OCI-LY3 (cell line): ENCODE results near the gene STK32C.
"Not testable (repeated sequence)": the region's sequence is repeated elsewhere in the genome, so short reads cannot be mapped to it uniquely, and the experiment has no call there.

Experiments used
- H2AFZ ChIP-seq: fragments of 200-600, 300-600 bp; shearing (Covaris generic); 2 replicates; pipeline ENCODE4 v1.6.0; 2014; ENCODE audit warnings: antibody characterized with exemption, low read depth, low read length
- H3K27ac ChIP-seq: fragments of 200-600, 300-600 bp; sonication (generic); 2 replicates; pipeline ENCODE4 v1.5.1; 2014; ENCODE audit warnings: mild to moderate bottlenecking, low read length, moderate library complexity, mixed read lengths
- H3K27me3 ChIP-seq: fragments of 200-600, 300-600 bp; sonication (generic); 2 replicates; pipeline ENCODE4 v1.6.1; 2014; ENCODE audit warnings: low read depth, low read length, mixed read lengths
- H3K36me3 ChIP-seq: fragments of 200-600, 300-600 bp; sonication (generic); replicated peaks from 2 replicates; pipeline ENCODE3; 2014; ENCODE audit warnings: low read depth, low read length, mixed read lengths
- H3K4me1 ChIP-seq: fragments of 300-600, 200-600 bp; sonication (generic); 2 replicates; pipeline ENCODE4 v1.6.1; 2014; ENCODE audit warnings: low read length, mixed read lengths
- H3K4me2 ChIP-seq: fragments of 200-600, 300-600 bp; sonication (generic); 2 replicates; pipeline ENCODE4 v1.6.1; 2014; ENCODE audit warnings: low read length, mixed read lengths
- H3K4me3 ChIP-seq: fragments of 300-600, 200-600 bp; sonication (generic); 2 replicates; pipeline ENCODE4 v1.5.1; 2014; ENCODE audit warnings: antibody characterized with exemption, mild to moderate bottlenecking, low read length, moderate library complexity
- H3K79me2 ChIP-seq: fragments of 300-600, 200-600 bp; shearing (Covaris generic); 2 replicates; pipeline ENCODE4 v1.6.1; 2014; ENCODE audit warnings: mild to moderate bottlenecking, low read length, mixed read lengths
- H3K9ac ChIP-seq: fragments of 300-600, 200-600 bp; shearing (Covaris generic); 2 replicates; pipeline ENCODE4 v1.6.0; 2014; ENCODE audit warnings: mild to moderate bottlenecking, low read length, moderate library complexity
- H3K9me3 ChIP-seq: fragments of 200-600, 300-600 bp; shearing (Covaris generic); 2 replicates; pipeline ENCODE4 v1.6.1; 2014; ENCODE audit warnings: low read length, mixed read lengths; ENCODE audit not compliant: insufficient read depth
- H4K20me1 ChIP-seq: fragments of 200-600, 300-600 bp; sonication (generic); 2 replicates; pipeline ENCODE4 v1.6.1; 2016; ENCODE audit warnings: low read length, mixed read lengths; ENCODE audit not compliant: insufficient read depth
- EZH2phosphoT487 ChIP-seq: fragments of 200-600 bp; shearing (Covaris generic); IDR thresholded peaks from 2 replicates; pipeline ENCODE4 v1.6.1; 2018; ENCODE audit warnings: antibody characterized with exemption, mixed run types, low read depth
- TF ChIP-seq, protein P1 (sequence below): fragments of 200-600, 300-600 bp; sonication (generic); IDR thresholded peaks from 2 replicates; pipeline ENCODE4 v1.5.1; 2014; ENCODE audit warnings: antibody characterized with exemption, low read length, low read depth

The STK32C gene

DNA sequence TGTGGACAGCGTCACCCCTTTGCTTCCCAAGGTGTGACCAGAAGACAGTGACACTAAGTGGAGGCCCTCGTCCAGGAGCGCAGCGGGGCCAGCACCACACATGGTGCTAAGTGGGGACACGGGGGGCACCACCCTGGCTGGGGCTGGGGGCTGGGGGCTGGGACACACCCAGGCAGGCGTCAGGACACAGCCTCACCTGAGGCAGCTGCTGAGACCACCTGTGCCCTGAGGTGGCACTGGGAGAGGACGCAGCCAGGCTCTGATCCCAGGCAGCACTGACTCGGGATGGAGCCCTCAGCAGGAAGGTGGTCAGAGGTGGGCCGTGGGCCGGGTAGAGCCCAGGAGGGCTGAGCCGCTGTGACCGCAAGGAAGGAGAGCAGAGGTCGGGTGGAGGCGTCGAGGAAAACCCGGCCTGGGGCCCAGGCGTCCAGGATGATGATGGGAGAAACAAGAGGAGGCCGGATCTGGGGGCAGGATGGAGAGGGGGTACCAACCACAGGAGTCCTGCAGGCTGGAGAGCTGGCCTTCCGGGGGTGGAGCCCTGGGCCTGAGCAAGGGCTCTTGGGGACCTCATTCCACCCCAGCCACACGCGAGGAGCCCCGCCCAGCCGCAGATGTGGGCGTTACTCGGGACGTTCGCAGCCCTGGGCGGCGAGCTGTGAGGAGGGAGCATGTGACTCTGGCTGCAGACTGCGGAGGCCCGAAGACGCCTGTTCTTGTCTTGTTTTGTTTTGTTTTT lies 46.8 kb upstream of the STK32C start:
- Histone ChIP-seq H3K9ac (no peak overlapping the region), H3K4me1 (no peaks in the 10 kb centered on the region), H3K27me3 (no peaks in the 10 kb centered on the region), H3K9me3 (no peaks in the 10 kb centered on the region), H3K79me2 (no peaks in the 10 kb centered on the region), H2AFZ (no peak overlapping the region), H4K20me1 (no peaks in the 10 kb centered on the region), H3K27ac (no peak overlapping the region), H3K4me2 (no peak overlapping the region), H3K36me3 (no peaks in the 10 kb centered on the region), H3K4me3 (no peak overlapping the region)
- TF ChIP-seq, protein P1, sequence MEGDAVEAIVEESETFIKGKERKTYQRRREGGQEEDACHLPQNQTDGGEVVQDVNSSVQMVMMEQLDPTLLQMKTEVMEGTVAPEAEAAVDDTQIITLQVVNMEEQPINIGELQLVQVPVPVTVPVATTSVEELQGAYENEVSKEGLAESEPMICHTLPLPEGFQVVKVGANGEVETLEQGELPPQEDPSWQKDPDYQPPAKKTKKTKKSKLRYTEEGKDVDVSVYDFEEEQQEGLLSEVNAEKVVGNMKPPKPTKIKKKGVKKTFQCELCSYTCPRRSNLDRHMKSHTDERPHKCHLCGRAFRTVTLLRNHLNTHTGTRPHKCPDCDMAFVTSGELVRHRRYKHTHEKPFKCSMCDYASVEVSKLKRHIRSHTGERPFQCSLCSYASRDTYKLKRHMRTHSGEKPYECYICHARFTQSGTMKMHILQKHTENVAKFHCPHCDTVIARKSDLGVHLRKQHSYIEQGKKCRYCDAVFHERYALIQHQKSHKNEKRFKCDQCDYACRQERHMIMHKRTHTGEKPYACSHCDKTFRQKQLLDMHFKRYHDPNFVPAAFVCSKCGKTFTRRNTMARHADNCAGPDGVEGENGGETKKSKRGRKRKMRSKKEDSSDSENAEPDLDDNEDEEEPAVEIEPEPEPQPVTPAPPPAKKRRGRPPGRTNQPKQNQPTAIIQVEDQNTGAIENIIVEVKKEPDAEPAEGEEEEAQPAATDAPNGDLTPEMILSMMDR = no peak
- no peak for TF ChIP-seq EZH2phosphoT487

DNA sequence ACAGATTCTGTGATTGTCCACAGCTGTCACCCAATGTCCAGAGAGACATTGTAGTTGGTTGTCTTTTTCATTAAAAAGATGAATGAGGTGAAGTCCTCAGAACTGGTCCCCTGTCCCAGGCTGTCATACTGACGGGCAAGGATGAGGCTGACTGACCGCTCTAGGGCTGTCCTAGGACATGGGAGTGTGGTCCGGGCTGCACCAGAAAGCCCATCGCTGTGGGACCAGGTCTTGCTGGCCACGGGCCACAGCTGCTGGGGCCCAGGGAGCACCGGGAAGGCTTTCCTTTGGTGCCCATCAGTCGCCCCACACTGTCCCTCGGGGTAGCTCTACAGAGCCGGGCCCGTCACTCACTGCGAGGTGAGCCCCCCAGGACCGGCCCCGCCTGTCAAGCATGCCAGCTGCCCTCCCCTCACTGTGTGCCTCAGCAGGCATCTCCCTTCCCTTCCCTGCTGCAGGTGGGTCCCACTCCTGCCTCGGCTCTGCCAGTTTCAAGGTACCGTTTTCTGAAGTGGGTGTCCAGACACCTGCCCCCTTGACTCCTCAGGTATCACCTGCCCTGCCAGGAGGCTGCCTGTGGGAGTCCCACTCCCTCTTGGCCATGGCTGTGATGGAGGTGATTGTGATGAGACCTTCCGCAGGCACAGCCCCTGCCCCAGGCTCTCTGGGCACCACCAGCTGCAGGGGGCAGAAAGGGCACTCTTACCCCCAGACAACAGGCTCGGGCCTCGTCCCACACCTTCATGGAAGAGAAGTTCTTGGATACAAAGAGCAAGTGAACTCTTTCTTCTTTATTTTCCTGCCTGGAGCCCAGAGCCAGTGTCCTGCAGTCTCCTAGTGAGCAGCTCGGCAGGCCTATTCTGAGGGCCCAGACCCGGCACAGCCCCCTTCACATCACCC lies 46.0 kb upstream of the STK32C start:
- no peaks in the 10 kb centered on the region for H3K36me3 ChIP-seq
- no peaks in the 10 kb centered on the region for H3K79me2 ChIP-seq
- H3K9ac ChIP-seq = no peak overlapping the region
- no peak overlapping the region for H2AFZ ChIP-seq
- no peak overlapping the region for H3K27ac ChIP-seq
- TF ChIP-seq, protein P1 = no peak
- TF ChIP-seq EZH2phosphoT487 = no peak
- H4K20me1 ChIP-seq = no peaks in the 10 kb centered on the region
- H3K27me3 ChIP-seq = no peaks in the 10 kb centered on the region
- no peaks in the 10 kb centered on the region for H3K9me3 ChIP-seq
- H3K4me1 ChIP-seq = no peaks in the 10 kb centered on the region
- H3K4me3 ChIP-seq = no peak overlapping the region
- H3K4me2 ChIP-seq = no peak overlapping the region

DNA sequence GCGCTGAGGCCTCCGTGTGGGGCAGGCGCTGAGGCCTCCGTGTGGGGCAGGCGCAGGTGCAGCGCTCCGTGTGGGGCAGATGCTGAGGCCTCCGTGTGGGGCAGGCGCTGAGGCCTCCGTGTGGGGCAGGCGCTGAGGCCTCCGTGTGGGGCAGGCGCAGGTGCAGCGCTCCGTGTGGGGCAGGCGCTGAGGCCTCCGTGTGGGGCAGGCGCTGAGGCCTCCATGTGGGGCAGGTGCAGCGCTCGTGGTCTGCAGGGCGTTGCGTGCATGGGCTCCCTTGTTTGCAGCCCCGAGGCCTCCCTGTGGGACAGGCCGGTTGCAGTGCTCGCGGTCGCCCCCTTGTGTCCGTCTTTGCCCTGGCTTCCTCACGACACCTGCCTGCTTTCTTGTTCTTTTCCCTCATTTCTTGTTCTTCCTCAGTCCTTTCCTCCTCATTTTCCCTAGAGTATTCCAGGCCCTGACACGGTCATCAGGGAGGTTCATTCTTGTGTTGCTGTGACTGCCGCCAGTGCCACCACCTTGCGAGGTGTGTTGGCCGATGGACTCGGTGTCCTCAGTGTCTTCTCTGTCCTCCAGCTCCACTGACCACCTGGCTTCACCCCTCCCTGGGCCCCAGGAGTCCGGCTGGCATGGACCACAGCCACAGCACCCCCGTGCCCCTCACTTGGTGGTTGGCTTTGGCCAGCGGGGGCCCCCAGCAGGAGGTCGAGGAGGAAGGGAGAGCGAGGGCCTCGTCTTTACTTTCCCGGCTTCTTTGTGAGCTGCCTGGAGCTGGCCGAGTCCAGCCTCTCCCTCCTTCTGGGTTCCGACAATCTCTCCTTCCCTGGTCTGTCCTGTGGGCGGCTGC lies 44.9 kb upstream of the STK32C start:
- not testable (repeated sequence) for H3K27ac ChIP-seq, H3K9me3 ChIP-seq, H3K9ac ChIP-seq, H3K27me3 ChIP-seq, H3K4me1 ChIP-seq, H3K36me3 ChIP-seq, H3K4me2 ChIP-seq, H3K4me3 ChIP-seq, H4K20me1 ChIP-seq, H2AFZ ChIP-seq, H3K79me2 ChIP-seq
- TF ChIP-seq, protein P1 = peak; percentile 41
